Panc1 (cell line): Measurements from ENCODE around the gene CCDC197. TPM values are rescaled to one million over a fixed set of nuclear protein-coding genes. Genes with fewer than 3 reads are reported as not detected.

Experiments
- ATAC-seq: fragments of 200-7000 bp; cut with Tn5 transposase; 2 replicates; pipeline ENCODE4 v1.9.1; 2020; ENCODE audit warnings: mild to moderate bottlenecking, moderate library complexity
- BruUV-seq: library from RNA; stranded (reverse); fragments of 400-500 nt; replicated peaks from 2 replicates; lab custom pipeline; 2021; lab: Mats Ljungman, UMichigan
- CTCF ChIA-PET: fragments of 300-600 bp; sonication (Branson Sonifier 250); formaldehyde crosslinking; loops from one replicate; lab custom pipeline; 2022; ENCODE audit warnings: antibody characterized with exemption; lab: Charles Lee
- POLR2A ChIA-PET: fragments of 300-600 bp; sonication (Branson Sonifier 250); formaldehyde crosslinking; loops from one replicate; lab custom pipeline; 2022; ENCODE audit warnings: antibody characterized with exemption; lab: Charles Lee
- DNase-seq: peaks from one replicate; pipeline ENCODE4 v3.0.0-alpha.2; 2010; ENCODE audit warnings: low read depth, low spot score
- H3K27ac ChIP-seq: 2 replicates; pipeline ENCODE4 v1.5.1; 2011; ENCODE audit warnings: mild to moderate bottlenecking, low read length, inconsistent platforms
- H3K27me3 ChIP-seq: fragments of 200-500 bp; sonication (Bioruptor generic); 2 replicates; pipeline ENCODE4 v1.6.0; 2014; ENCODE audit warnings: low read length, inconsistent platforms; ENCODE audit not compliant: control insufficient read depth, insufficient read depth
- H3K36me3 ChIP-seq: fragments of 200-500 bp; sonication (Bioruptor generic); 2 replicates; pipeline ENCODE4 v1.5.1; 2014; ENCODE audit warnings: inconsistent platforms, mild to moderate bottlenecking, low read length, moderate library complexity; ENCODE audit not compliant: control insufficient read depth, insufficient read depth
- H3K4me1 ChIP-seq: 2 replicates; pipeline ENCODE4 v1.5.1; 2011; ENCODE audit warnings: inconsistent platforms, mild to moderate bottlenecking, low read length, moderate library complexity; ENCODE audit not compliant: control insufficient read depth, insufficient read depth
- H3K4me3 ChIP-seq, 2 experiments: 2 replicates each; pipeline ENCODE4 v1.5.1; 2011 to 2012; ENCODE audit warnings: low read depth in 2 of 2, low read length in 2 of 2, mild to moderate bottlenecking in 2 of 2, inconsistent platforms in 1 of 2, moderate library complexity in 1 of 2
- H3K9me3 ChIP-seq: fragments of 200-500 bp; sonication (Bioruptor generic); 2 replicates; pipeline ENCODE4 v1.5.1; 2014; ENCODE audit warnings: low read depth, mild to moderate bottlenecking, inconsistent platforms, low read length, moderate library complexity; ENCODE audit not compliant: control insufficient read depth, insufficient read depth
- CTCF ChIP-seq: fragments of 450-650 bp; IDR thresholded peaks from 2 replicates; pipeline ENCODE4 v1.5.1; 2017; ENCODE audit warnings: mild to moderate bottlenecking
- POLR2AphosphoS5 ChIP-seq: IDR thresholded peaks from 2 replicates; pipeline ENCODE4 v1.6.1; 2012; ENCODE audit warnings: mild to moderate bottlenecking, low read depth, low read length, moderate library complexity
- SIN3A ChIP-seq: IDR thresholded peaks from 2 replicates; pipeline ENCODE4 v1.6.1; 2012; ENCODE audit warnings: low read depth, mild to moderate bottlenecking, low read length, moderate library complexity, borderline replicate concordance; ENCODE audit not compliant: insufficient read depth
- TCF7L2 ChIP-seq: IDR thresholded peaks from 2 replicates; pipeline ENCODE4 v1.6.1; 2011; ENCODE audit warnings: mild to moderate bottlenecking, low read depth, low read length, inconsistent platforms
- in situ Hi-C: cut with HindIII; loops from 2 replicates; pipeline ENCODE4 v1.10.0; 2016; ENCODE audit warnings: low sequenced_read_pairs, low pct_unique_long_range_greater_than_20kb
- intact Hi-C: fragments of 100-400 bp; cut with micrococcal nuclease; formaldehyde crosslinking; loops from one replicate; pipeline ENCODE4 v1.10.0; 2022; ENCODE audit not compliant: unreplicated experiment
- total RNA-seq: library from RNA; stranded (reverse); gene quantifications from one replicate; pipeline ENCODE4 v1.2.1, GENCODE V29; 2021; ENCODE audit not compliant: unreplicated experiment
- TF ChIP-seq, protein P1 (sequence below), 2 experiments: IDR thresholded peaks; 2 replicates each; pipeline ENCODE4 v1.6.1; 2011 to 2012; ENCODE audit warnings: low read depth in 2 of 2, control low read depth in 1 of 2, low read length in 1 of 2, mild to moderate bottlenecking in 1 of 2, moderate library complexity in 1 of 2; ENCODE audit not compliant: insufficient read depth in 1 of 2

Gene CCDC197
- total RNA-seq, 1 experiment from 2014 or later, result not detected

- CTCF ChIA-PET, result no interaction called here
- Histone ChIP-seq H3K4me3 (no peak overlapping the region), H3K27ac (no peak overlapping the region), H3K9me3 (no peaks in the 10 kb centered on the region), H3K4me1 (no peaks in the 10 kb centered on the region), H3K36me3 (peaks cover 5% of the 10 kb centered on the region; the same call in 1 of the 2 replicates), H3K27me3 (no peaks in the 10 kb centered on the region)
- DNase-seq (no peak), ATAC-seq (no peak)
- no TSS peak for BruUV-seq
- POLR2A ChIA-PET, result no interaction called here
- TF ChIP-seq, protein P1, sequence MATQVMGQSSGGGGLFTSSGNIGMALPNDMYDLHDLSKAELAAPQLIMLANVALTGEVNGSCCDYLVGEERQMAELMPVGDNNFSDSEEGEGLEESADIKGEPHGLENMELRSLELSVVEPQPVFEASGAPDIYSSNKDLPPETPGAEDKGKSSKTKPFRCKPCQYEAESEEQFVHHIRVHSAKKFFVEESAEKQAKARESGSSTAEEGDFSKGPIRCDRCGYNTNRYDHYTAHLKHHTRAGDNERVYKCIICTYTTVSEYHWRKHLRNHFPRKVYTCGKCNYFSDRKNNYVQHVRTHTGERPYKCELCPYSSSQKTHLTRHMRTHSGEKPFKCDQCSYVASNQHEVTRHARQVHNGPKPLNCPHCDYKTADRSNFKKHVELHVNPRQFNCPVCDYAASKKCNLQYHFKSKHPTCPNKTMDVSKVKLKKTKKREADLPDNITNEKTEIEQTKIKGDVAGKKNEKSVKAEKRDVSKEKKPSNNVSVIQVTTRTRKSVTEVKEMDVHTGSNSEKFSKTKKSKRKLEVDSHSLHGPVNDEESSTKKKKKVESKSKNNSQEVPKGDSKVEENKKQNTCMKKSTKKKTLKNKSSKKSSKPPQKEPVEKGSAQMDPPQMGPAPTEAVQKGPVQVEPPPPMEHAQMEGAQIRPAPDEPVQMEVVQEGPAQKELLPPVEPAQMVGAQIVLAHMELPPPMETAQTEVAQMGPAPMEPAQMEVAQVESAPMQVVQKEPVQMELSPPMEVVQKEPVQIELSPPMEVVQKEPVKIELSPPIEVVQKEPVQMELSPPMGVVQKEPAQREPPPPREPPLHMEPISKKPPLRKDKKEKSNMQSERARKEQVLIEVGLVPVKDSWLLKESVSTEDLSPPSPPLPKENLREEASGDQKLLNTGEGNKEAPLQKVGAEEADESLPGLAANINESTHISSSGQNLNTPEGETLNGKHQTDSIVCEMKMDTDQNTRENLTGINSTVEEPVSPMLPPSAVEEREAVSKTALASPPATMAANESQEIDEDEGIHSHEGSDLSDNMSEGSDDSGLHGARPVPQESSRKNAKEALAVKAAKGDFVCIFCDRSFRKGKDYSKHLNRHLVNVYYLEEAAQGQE (IDR thresholded peaks at IDR 0.05; ENCODE audit: insufficient read depth in 1 of 2, low read depth in 2 of 2, low read length in 1 of 2), result no peak
- no peak for TF ChIP-seq TCF7L2
- no peak for TF ChIP-seq POLR2AphosphoS5
- no peak for TF ChIP-seq SIN3A
- TF ChIP-seq CTCF, result no peak
- in situ Hi-C loops (no loop called here), intact Hi-C loops (loop anchor here (5.0 kb wide), 1 partner anchor 83 kb away; no protein-coding TSS in a partner anchor)
Measured at GRCh38 chr14:94054401-94054800, 57.3 kb downstream of the CCDC197 start.

GRCh38 chr14:94054936-94055335 is 57.8 kb downstream of the CCDC197 start:
- intact Hi-C loops (loop anchor here (5.0 kb wide), 1 partner anchor 82 kb away; no protein-coding TSS in a partner anchor), in situ Hi-C loops (no loop called here)
- Histone ChIP-seq H3K4me3 (no peak overlapping the region), H3K9me3 (no peaks in the 10 kb centered on the region), H3K36me3 (peaks cover 5% of the 10 kb centered on the region; the same call in 1 of the 2 replicates), H3K27me3 (no peaks in the 10 kb centered on the region), H3K4me1 (no peaks in the 10 kb centered on the region), H3K27ac (no peak overlapping the region)
- DNase-seq, result no peak
- TF ChIP-seq SIN3A (no peak), POLR2AphosphoS5 (no peak), TCF7L2 (no peak), CTCF (no peak)
- TF ChIP-seq, protein P1 (IDR thresholded peaks at IDR 0.05; ENCODE audit: insufficient read depth in 1 of 2, low read depth in 2 of 2, low read length in 1 of 2), result no peak
- POLR2A ChIA-PET, result no interaction called here
- CTCF ChIA-PET, result no interaction called here
- no TSS peak for BruUV-seq
- no peak for ATAC-seq
